AG10803 (cell line): ENCODE data around the gene PUSL1.

Experiments used
- DNase-seq: peaks from one replicate; pipeline ENCODE4 v3.0.0; 2010; ENCODE audit warnings: low read depth
- H3K4me3 ChIP-seq: 2 replicates; pipeline ENCODE4 v1.5.1; 2011; ENCODE audit warnings: mild to moderate bottlenecking, low read length, control low read depth
- TF ChIP-seq, protein P1 (sequence below): conservative IDR thresholded peaks from 2 replicates; pipeline ENCODE4 v1.5.1; 2011; ENCODE audit warnings: mild to moderate bottlenecking, low read length, control low read depth, inconsistent platforms

Gene PUSL1

DNA sequence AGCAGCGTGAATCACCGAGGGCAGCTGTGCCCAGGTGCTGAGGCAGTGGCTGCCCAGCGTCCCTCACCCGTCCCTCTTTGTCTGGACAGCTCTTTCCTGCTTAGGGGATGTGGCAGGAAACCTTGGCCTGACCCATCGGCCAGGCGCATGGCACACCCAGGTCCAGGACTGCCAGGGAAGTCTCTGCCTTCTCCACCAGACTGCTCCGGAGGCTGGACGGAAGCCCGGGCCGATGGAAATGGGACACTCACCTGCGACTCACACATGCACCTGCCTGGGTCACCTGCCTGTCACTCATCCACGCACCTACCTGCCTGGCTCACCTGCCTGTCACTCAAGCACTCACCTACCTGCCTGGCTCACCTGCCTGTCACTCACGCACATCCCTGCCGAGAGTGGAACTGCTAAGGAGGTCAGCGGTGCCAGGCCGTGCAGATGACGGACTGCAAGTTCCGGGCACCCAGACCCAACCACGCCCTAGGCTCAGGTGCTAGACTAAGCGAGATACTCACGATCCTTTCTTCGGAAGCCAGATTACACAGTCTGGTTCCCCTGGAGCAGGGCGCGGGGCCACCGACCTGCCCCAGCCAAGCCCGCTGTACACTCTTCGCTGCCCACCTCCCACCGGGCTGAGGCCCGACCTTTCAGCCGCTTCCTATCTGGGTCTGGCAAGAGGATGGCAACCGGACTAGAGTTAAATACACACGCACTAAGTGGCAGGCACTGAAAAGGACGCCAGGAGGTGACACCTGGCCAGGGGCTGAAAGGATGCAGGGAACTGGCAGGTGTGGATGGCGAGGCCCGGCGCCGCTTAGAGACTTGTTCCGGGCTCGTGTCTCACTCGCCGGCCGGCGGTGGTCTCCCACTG is 35.8 kb upstream of the PUSL1 start:
- peak overlapping the region; percentile 88 for H3K4me3 ChIP-seq
- no peak for DNase-seq
- TF ChIP-seq, protein P1, sequence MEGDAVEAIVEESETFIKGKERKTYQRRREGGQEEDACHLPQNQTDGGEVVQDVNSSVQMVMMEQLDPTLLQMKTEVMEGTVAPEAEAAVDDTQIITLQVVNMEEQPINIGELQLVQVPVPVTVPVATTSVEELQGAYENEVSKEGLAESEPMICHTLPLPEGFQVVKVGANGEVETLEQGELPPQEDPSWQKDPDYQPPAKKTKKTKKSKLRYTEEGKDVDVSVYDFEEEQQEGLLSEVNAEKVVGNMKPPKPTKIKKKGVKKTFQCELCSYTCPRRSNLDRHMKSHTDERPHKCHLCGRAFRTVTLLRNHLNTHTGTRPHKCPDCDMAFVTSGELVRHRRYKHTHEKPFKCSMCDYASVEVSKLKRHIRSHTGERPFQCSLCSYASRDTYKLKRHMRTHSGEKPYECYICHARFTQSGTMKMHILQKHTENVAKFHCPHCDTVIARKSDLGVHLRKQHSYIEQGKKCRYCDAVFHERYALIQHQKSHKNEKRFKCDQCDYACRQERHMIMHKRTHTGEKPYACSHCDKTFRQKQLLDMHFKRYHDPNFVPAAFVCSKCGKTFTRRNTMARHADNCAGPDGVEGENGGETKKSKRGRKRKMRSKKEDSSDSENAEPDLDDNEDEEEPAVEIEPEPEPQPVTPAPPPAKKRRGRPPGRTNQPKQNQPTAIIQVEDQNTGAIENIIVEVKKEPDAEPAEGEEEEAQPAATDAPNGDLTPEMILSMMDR, result no peak

DNA sequence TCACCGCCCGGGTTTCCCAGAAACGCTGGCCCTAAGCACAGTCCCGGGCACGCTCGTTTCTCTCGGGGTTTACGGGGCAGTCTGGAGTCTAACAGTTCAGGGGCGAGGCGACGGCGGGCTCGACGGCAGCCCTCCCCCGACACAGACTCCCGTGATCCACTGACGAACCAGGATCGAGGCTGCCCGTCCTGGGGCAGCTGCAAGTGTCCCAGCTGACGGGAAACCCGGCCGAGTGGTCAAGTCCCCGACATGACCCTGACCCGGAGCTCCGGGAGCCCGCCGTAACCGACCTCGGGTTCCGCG is 35.2 kb upstream of the PUSL1 start:
- TF ChIP-seq, protein P1, result no peak
- no peak for DNase-seq

DNA sequence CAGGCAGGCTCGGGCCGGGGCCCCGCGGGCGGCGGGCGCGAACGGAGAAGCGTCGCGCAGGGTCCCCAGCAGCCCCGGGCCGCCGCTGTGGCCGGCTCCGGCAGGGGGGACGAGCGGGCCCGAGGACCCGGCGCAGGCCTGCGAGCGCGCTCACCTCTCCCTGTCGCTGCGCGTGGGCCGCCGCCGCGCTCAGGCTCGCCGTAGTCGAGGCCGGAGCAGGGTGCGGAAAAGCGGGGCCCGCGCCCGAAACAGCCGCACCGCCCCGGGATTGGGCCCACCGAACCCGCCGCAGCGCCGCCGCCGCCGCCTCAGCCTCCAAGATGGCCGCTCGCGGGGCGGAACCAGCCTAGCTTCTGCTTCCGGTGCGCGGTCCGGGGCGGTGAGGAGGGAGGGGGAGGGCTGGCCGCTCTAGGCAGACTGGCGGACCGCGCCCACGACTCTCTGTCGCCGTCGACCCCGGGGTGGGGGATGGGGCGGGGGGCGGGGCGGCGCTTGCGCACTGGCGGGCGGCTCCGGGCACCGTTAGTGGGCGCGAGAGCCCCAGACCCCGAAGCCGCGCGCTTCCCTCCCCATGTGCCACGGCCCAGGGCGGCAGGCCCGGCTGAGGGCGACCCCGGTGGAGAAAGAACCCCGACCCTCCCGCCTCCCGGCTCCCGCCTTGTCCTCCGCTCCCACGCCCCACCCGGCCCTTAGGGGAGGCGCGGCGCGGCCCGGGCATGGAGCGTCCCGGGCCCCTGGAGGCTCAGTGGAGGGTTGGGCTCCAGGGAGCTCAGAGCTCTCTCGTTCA is 34.7 kb upstream of the PUSL1 start, which contains the start of gene UBE2J2:
UBE2J2 (minus strand) TSS at position 343 of the 787 bp plus-strand sequence. CDS start 5,862 bp downstream, outside the sequence.
- TF ChIP-seq, protein P1, result no peak
- H3K4me3 ChIP-seq, result peak within 1 kb of the TSS; percentile 88
- peak; percentile 92 for DNase-seq

More for the DNA sequence above, 35.2 kb upstream of the PUSL1 start:
- peak overlapping the region; percentile 88 for H3K4me3 ChIP-seq

DNA sequence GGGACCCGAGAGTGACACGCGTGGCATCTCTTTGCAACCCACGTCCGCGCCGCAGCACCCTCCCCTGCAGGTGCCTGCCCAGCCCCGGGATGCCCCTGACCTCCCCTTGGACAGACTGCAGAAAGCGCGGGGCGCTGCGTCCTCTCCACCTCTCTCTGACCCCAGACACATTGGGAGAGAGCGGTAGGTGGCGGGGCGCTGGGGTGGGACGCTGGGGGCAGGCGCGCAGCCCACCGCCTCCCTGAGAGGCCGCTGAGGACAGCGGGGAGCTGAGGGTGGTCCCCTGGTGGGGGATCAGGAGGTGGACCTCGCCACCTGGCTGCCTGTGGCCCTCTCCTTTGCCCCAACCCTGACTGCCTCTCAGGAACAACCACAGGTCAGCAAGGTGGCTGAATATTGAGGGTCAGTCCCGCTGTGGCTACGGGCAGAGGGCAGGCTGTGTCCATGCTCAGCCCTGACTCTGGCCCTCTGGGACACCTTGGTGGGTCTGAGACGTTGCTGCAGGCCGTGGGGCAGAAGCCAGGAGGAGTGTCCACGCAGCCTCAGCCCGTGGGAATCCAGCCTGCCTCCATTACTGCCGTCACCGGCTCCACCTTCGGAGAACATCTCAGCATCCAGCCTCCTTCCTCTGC is 34.0 kb upstream of the PUSL1 start:
- DNase-seq, result no peak
- H3K4me3 ChIP-seq, result peak overlapping the region; percentile 71
- TF ChIP-seq, protein P1, result no peak

DNA sequence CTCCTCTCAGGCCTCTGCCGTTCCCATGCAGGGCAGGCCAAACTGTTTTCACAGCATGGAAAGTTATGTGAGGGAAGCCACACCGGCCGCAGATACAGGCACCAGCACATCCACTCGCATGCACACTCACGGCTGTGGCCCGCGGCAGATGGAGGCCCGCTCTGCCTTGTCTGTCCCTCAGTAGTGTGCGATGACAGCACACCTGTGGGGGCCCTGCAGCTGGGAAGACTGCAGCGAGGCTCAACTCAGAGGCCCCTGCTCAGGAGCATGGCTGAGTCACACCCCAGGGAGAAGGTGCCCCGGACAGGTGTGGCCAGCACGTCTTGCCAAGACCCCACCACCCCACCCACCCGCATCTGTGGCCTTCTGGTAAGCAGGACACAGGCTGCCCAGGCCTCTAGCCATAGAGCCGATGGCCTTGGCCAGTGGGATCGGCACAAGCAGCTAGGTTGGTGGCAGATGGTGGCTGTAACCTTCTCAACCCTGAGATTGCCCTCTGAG is 33.4 kb upstream of the PUSL1 start:
- TF ChIP-seq, protein P1, result no peak
- H3K4me3 ChIP-seq, result peak overlapping the region; percentile 71
- DNase-seq, result no peak

DNA sequence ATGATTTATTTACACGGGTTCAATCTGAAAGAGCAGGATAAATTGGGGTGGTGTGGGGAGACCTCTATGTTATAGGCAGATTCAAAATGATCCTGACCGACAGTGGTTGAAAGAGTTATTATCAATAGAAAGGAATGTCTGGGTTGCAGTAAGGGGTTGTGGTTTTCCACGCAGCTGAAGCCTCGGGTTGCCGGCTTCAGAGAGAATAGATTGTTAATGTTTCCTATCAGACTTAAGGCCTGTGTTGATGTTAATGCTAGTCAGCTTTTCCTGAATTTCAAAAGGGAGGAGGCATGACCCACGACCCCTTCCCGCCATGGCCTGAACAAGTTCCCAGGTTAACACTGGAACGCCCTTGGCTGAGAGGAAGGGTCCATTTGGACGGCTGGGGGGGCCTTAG is 32.6 kb upstream of the PUSL1 start:
- H3K4me3 ChIP-seq, result no peak overlapping the region
- TF ChIP-seq, protein P1, result no peak
- DNase-seq, result no peak
